Nephron (organoid): ENCODE results near the gene ARHGEF4.

ENCODE experiments used
- H3K27ac Mint-ChIP-seq, 3 experiments: 2 replicates each; pipeline ENCODE4 v1.8.0; 2020; ENCODE audit warnings: mixed read lengths in 3 of 3, mild to moderate bottlenecking in 2 of 3, moderate library complexity in 1 of 3
- H3K27me3 Mint-ChIP-seq: 2 replicates; pipeline ENCODE4 v1.8.0; 2021; ENCODE audit warnings: low read depth, mild to moderate bottlenecking, moderate library complexity, mixed read lengths
- H3K36me3 Mint-ChIP-seq: 2 replicates; pipeline ENCODE4 v1.8.0; 2020; ENCODE audit warnings: low read depth, mixed read lengths
- H3K4me1 Mint-ChIP-seq: 2 replicates; pipeline ENCODE4 v1.8.0; 2020; ENCODE audit warnings: mixed read lengths
- H3K4me3 Mint-ChIP-seq, 3 experiments: 2 replicates each; pipeline ENCODE4 v1.8.0; 2020; ENCODE audit warnings: mild to moderate bottlenecking in 3 of 3, mixed read lengths in 3 of 3, moderate library complexity in 2 of 3
- H3K9me3 Mint-ChIP-seq: 2 replicates; pipeline ENCODE4 v1.8.0; 2020; ENCODE audit warnings: mixed read lengths
- CTCF ChIP-seq, 3 experiments: fragments of 200-600 bp; sonication (generic); IDR thresholded peaks; one replicate each; pipeline ENCODE4 v1.5.0; 2021; ENCODE audit warnings: antibody characterized with exemption in 3 of 3; ENCODE audit not compliant: unreplicated experiment in 3 of 3

Gene ARHGEF4

GRCh38 chr2:130917006-130917688 is 80.4 kb downstream of the ARHGEF4 start:
- Mint-ChIP-seq H3K4me1 (no peaks in the 10 kb centered on the region), H3K27me3 (peaks cover 4% of the 10 kb centered on the region), H3K4me3 (no peak overlapping the region), H3K27ac (no peak overlapping the region), H3K9me3 (no peaks in the 10 kb centered on the region), H3K36me3 (no peaks in the 10 kb centered on the region)
- no peak for TF ChIP-seq CTCF (IDR thresholded peaks at IDR 0.05; ENCODE audit: unreplicated experiment in 3 of 3)

- no peaks in the 10 kb centered on the region for H3K36me3 Mint-ChIP-seq
- H3K4me3 Mint-ChIP-seq = no peak overlapping the region
- H3K4me1 Mint-ChIP-seq = no peaks in the 10 kb centered on the region
- no peak overlapping the region for H3K27ac Mint-ChIP-seq
- no peaks in the 10 kb centered on the region for H3K9me3 Mint-ChIP-seq
- no peak for TF ChIP-seq CTCF (IDR thresholded peaks at IDR 0.05; ENCODE audit: unreplicated experiment in 3 of 3)
- H3K27me3 Mint-ChIP-seq = peaks cover 9% of the 10 kb centered on the region
Observed at GRCh38 chr2:130918393-130918792, 81.7 kb downstream of the ARHGEF4 start.

GRCh38 chr2:130920415-130921163 is 83.9 kb downstream of the ARHGEF4 start:
- H3K4me3 Mint-ChIP-seq = no peak overlapping the region
- H3K4me1 Mint-ChIP-seq = no peaks in the 10 kb centered on the region
- peaks cover 9% of the 10 kb centered on the region for H3K27me3 Mint-ChIP-seq
- TF ChIP-seq CTCF (IDR thresholded peaks at IDR 0.05; ENCODE audit: unreplicated experiment in 3 of 3) = peak; percentile 74 to 87 (median 82)
- peaks cover 4% of the 10 kb centered on the region for H3K9me3 Mint-ChIP-seq
- no peak overlapping the region for H3K27ac Mint-ChIP-seq
- no peaks in the 10 kb centered on the region for H3K36me3 Mint-ChIP-seq

GRCh38 chr2:130921164-130921476 is 84.4 kb downstream of the ARHGEF4 start:
- Mint-ChIP-seq H3K36me3 (no peaks in the 10 kb centered on the region), H3K9me3 (peaks cover 4% of the 10 kb centered on the region), H3K27ac (no peak overlapping the region), H3K4me3 (no peak overlapping the region), H3K27me3 (peaks cover 9% of the 10 kb centered on the region), H3K4me1 (no peaks in the 10 kb centered on the region)
- TF ChIP-seq CTCF (IDR thresholded peaks at IDR 0.05; ENCODE audit: unreplicated experiment in 3 of 3) = no peak

GRCh38 chr2:130922417-130922816 is 85.7 kb downstream of the ARHGEF4 start:
- no peak for TF ChIP-seq CTCF (IDR thresholded peaks at IDR 0.05; ENCODE audit: unreplicated experiment in 3 of 3)
- Mint-ChIP-seq H3K27ac (no peak overlapping the region), H3K4me3 (no peak overlapping the region), H3K9me3 (peaks cover 12% of the 10 kb centered on the region), H3K36me3 (no peaks in the 10 kb centered on the region), H3K27me3 (peaks cover 17% of the 10 kb centered on the region), H3K4me1 (no peaks in the 10 kb centered on the region)

- H3K36me3 Mint-ChIP-seq = no peaks in the 10 kb centered on the region
- no peaks in the 10 kb centered on the region for H3K4me1 Mint-ChIP-seq
- peaks cover 16% of the 10 kb centered on the region for H3K27me3 Mint-ChIP-seq
- peaks cover 15% of the 10 kb centered on the region for H3K9me3 Mint-ChIP-seq
- no peak overlapping the region for H3K27ac Mint-ChIP-seq
- H3K4me3 Mint-ChIP-seq = no peak overlapping the region
- TF ChIP-seq CTCF (IDR thresholded peaks at IDR 0.05; ENCODE audit: unreplicated experiment in 3 of 3) = no peak
Observed at GRCh38 chr2:130928385-130928784, 91.7 kb downstream of the ARHGEF4 start.
